ENCODE measurements around the gene ADAMTS2.

ADAMTS2 gene

GRCh38 chr5:179254638-179255271, 90.5 kb downstream of the ADAMTS2 start:
- no peak for DNase-seq (ENCODE audit: low read depth)

- no peak for DNase-seq (ENCODE audit: low read depth)
Observed at GRCh38 chr5:179253730-179254129, 91.5 kb downstream of the ADAMTS2 start.

- DNase-seq (ENCODE audit: low read depth): no peak
Observed at GRCh38 chr5:179251276-179251969, 93.8 kb downstream of the ADAMTS2 start.

GRCh38 chr5:179250561-179251225, 94.6 kb downstream of the ADAMTS2 start:
- no peak for DNase-seq (ENCODE audit: low read depth)

GRCh38 chr5:179246227-179246626, 99.0 kb downstream of the ADAMTS2 start:
- DNase-seq (ENCODE audit: low read depth): no peak

GRCh38 chr5:179245031-179245430, 100.2 kb downstream of the ADAMTS2 start:
- no peak for DNase-seq (ENCODE audit: low read depth)

- DNase-seq (ENCODE audit: low read depth): no peak
Observed at GRCh38 chr5:179244044-179244443, 101.2 kb downstream of the ADAMTS2 start.

- peak; percentile 64 for DNase-seq (ENCODE audit: low read depth)
Observed at GRCh38 chr5:179243333-179243732, 101.9 kb downstream of the ADAMTS2 start.

GRCh38 chr5:179242676-179243075, 102.6 kb downstream of the ADAMTS2 start:
- no peak for DNase-seq (ENCODE audit: low read depth)

GRCh38 chr5:179241764-179242370, 103.4 kb downstream of the ADAMTS2 start:
- DNase-seq (ENCODE audit: low read depth): no peak

- no peak for DNase-seq (ENCODE audit: low read depth)
Observed at GRCh38 chr5:179241175-179241574, 104.1 kb downstream of the ADAMTS2 start.

GRCh38 chr5:179240561-179240960, 104.7 kb downstream of the ADAMTS2 start:
- DNase-seq (ENCODE audit: low read depth): no peak

- no peak for DNase-seq (ENCODE audit: low read depth)
Observed at GRCh38 chr5:179239256-179240135, 105.8 kb downstream of the ADAMTS2 start.

- DNase-seq (ENCODE audit: low read depth): no peak
Observed at GRCh38 chr5:179238628-179238970, 106.7 kb downstream of the ADAMTS2 start.

- DNase-seq (ENCODE audit: low read depth): no peak
Observed at GRCh38 chr5:179237770-179238627, 107.3 kb downstream of the ADAMTS2 start.

- DNase-seq (ENCODE audit: low read depth): no peak
Observed at GRCh38 chr5:179235416-179236400, 109.6 kb downstream of the ADAMTS2 start.

GRCh38 chr5:179234563-179235135, 110.6 kb downstream of the ADAMTS2 start:
- no peak for DNase-seq (ENCODE audit: low read depth)

- DNase-seq (ENCODE audit: low read depth): no peak
Observed at GRCh38 chr5:179233909-179234562, 111.2 kb downstream of the ADAMTS2 start.

All from amniotic epithelial cell (primary cell).